GM19025 (cell line): Measurements from ENCODE around the gene ZNF488.

Experiments used
- ATAC-seq: cut with Tn5 transposase; IDR thresholded peaks from one replicate; pipeline ENCODE4 v1.9.1; 2021; ENCODE audit warnings: mild to moderate bottlenecking, low read depth, moderate library complexity; ENCODE audit not compliant: unreplicated experiment

Gene ZNF488

DNA sequence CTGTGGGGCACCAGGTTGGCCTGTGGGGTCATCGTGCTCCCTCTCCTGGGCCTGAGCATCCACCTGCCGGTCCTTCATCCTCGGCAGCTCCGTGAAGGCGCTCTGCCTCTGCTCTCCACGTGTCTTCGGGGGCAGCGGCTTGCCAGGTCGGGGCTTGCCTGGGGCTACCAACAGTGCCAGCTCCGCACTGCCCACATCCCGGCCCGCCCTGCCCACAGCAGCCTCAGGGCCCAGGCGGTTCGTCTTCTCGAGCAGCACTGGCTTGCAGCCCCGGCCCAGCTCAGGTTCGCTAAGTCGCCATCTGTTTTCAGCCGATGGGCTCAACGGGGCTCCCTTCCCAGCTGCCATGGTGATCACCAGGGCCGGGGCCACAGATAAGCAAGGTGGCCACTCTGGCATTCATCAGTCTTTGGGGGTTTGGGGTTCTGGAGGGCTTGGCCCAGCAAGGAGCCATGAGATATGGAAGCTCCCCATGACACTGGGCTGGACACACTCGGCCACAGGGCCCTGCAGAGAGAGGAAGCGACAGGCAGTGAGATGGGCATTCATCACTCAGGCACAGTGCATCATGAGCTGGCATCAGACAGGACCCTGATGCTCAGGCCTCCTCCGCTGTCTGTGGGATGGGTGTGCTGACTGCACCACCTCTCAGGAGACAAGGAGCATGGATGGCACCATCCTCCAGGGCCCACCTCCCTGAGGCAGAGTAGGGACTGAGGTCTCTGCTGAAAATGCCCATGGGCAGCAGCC is 15.5 kb downstream of the ZNF488 start:
- ATAC-seq, result no peak

DNA sequence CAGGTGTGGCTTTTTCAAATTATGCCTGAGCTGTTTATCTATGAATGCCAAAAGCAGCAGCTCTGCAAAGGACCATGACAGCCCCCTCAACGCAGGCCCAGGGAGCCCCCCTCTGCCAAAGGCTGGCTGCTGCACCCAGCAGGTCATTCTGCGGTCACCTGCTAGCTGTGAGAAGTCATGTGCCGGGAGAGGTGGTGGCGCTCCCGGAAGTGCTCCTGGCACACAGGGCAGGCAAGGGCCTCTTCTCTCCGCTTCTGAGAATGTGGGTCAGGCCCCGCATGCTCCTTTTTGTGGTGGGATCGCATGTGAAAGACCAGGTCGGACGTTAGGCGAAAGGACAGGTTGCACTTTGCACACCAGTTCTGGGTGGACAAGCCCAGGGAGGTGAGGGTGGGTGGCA is 16.4 kb downstream of the ZNF488 start:
- no peak for ATAC-seq

DNA sequence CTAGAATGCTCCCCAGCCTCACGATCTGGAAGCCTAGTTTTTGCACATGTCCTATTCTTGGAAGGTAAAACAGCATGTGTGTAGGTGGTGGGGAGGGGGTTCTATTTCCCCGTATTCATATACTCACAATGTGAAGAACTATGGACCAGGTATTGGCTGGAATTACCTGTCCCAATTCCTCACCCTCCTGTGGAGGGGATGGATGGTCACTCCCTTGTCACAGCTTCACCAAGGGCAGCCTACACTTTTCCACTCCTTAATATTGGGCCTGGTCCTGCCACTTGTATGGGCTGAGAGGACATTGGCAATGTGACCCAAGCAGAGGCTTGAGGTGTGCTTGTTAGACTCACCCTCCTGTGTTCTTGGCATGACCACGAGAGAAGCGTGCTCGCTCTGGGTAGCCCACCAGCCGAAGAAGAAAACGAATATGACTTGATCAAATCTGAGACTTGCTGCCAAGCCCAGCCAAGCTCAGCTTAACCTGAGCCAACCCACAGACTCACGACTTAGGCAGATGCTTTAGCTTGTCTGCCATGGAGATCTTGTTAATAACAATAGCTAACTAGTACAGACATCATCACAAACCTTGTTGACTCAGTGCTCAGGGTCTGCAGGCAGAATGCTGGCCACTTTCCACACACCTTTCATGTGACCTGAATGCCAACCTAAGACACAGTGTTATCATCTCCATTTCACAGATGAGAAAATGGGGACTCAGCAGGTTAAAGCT is 17.2 kb downstream of the ZNF488 start:
- no peak for ATAC-seq

- no peak for ATAC-seq
These were observed 17.9 kb downstream of the ZNF488 start for GRCh38 chr10:47366181-47366631.

DNA sequence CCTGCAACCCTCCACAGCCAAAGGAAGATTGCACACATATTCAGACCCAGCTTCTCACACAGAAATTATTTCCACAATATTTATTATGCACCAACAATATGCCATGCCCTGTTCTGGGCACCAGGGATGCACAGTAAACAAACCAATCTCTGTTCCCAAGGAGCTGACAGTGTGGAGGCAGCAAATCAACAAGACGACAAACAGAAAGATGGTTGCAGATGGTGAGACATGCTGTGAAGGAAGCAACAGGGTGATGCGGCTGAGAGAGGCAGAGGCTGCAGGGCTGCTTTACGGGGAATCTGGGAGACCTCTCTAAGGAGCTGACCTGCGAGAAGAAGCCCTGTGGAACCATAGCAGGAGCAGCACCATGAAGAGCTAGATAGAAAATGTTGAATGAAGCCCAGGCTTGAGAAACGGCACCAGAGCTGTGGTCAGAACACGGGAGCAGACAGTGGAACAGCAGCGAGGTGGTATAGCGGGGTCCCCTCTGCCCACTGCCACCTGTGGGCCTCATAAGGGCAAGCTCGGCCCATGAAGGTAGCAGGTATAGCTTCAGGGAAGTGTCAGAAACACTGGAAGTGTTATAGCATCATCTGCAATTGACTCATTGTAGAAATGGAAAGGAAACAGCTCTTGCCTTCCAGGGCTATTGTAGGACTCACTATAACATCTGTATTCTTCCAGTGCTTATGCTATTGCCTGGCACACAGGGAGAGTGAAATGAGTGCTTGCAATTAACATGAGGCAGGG is 18.5 kb downstream of the ZNF488 start:
- no peak for ATAC-seq

GRCh38 chr10:47364911-47365310 is 19.2 kb downstream of the ZNF488 start:
- ATAC-seq, result no peak

GRCh38 chr10:47364366-47364765 is 19.7 kb downstream of the ZNF488 start:
- no peak for ATAC-seq

GRCh38 chr10:47363781-47364180 is 20.3 kb downstream of the ZNF488 start:
- ATAC-seq, result no peak

- no peak for ATAC-seq
These were observed 21.9 kb downstream of the ZNF488 start for GRCh38 chr10:47362199-47362598.

GRCh38 chr10:47361293-47361692 is 22.8 kb downstream of the ZNF488 start:
- no peak for ATAC-seq

DNA sequence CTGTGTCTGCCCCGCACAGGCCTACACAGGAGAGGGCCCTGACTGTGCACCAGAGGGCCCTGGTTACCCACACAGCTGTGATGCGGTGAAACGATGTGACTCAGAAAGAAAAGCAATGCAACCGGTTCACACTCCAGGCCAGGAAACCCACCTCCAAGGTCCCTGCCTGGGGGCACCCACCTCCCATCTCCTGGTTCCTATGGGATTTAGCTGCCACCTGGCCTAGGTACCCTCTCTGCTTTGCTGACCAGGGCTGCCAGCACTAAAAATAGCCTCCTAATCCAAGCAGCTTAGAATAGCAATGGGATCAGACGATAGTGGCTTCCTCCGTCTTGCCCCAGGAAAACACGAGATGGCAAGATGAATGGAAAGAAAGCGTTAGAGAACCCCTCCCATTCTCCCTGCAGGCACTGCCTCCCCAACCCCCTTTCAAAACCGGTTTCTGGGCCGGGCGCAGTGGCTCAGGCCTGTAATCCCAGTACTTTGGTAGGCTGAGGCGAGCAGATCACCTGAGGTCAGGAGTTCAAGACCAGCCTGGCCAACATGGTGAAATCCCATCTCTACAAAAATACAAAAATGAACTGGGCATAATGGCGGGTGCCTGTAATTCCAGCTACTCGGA is 23.6 kb downstream of the ZNF488 start:
- no peak for ATAC-seq

DNA sequence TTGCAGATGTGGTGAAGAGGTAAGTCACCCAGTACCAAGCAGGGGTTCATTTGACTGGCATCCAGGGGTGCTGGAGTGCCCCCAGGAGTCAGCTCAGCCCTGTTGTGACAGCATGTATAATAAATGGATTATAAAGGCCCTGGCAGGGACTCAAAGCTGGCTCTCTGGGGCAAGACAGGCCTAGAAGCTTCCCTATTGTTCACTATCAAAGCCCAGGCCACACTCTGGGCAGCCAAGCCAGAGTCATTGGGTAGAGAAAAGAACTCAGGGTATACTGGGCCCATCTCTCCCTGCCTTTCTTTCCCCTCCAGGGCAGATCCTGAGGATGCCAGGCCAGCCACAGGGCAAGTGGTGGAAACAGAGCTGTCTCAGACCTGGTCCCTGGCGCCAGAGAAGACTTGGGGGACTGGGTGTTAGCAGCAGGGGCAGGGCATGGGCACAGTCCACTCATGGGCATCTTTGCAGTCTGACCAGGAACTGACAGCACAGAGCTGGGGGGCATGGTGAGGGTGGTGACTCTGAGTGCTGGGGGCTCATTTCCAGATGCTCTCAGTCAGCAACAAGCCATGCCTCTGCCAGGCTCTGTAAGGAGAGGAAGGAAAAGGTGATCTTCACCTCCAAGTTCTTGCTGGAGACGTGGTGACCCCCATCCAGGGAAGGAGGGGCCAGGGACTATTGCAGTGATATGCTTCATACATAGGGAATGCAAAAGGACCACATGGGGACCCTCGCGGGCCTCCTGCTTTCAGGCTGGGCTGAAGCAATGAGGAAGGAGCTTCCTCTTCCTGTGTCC is 24.3 kb downstream of the ZNF488 start:
- no peak for ATAC-seq

DNA sequence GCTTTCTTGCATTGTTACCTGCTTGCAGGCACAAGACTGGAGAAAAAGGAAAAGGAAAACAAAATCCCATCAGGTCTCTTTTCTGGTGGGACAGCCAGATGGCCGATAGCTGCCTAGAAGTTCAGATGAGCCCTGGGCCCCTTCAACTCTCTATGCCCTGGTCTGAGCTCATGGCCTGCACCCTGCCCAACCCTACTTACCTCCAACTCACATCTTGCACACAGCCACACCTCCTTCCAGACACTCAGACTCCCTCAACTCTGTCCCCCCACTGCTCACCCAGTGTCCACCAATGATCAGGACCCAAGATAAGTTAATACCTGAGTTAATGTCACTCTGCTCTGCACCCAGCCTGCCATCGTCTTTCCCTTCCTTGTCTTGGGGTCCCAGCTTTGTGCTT is 25.0 kb downstream of the ZNF488 start:
- no peak for ATAC-seq

GRCh38 chr10:47358457-47358856 is 25.6 kb downstream of the ZNF488 start:
- no peak for ATAC-seq

- no peak for ATAC-seq
These were observed 26.2 kb downstream of the ZNF488 start for GRCh38 chr10:47357911-47358310.

- ATAC-seq, result no peak
These were observed 26.9 kb downstream of the ZNF488 start for GRCh38 chr10:47357131-47357582.

GRCh38 chr10:47356708-47357107 is 27.4 kb downstream of the ZNF488 start:
- ATAC-seq, result no peak

DNA sequence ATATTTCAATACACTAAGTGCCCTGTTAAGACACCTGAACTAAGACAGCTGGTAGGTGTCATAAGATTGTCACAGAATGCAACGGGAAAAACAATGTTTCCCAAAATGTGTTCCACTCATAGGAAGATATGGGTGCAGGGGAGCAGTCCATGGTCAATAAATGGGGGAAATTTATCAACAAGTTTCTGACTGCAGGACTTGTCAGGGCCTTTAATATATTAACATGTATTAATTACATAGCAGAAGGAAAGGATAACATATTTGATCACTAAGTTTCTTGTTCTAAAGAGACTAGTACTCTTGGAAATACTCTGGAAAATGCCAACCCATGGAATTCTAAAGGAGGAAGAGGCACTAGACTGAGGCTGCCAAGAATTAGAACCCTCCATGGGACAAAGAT is 29.2 kb downstream of the ZNF488 start:
- ATAC-seq, result no peak

GRCh38 chr10:47354165-47354564 is 29.9 kb downstream of the ZNF488 start:
- no peak for ATAC-seq

GRCh38 chr10:47353351-47353750 is 30.7 kb downstream of the ZNF488 start:
- ATAC-seq, result no peak
